Cardiac septum (tissue), 1 donor: ENCODE measurements around the gene SMARCA2. TPM values are rescaled to one million over a fixed set of nuclear protein-coding genes. Genes with fewer than 3 reads are reported as not detected.
A peak's percentile ranks its signal among the peaks of the same experiment; 100 is the strongest.

Experiments used
- DNase-seq: peaks from one replicate; pipeline ENCODE4 v3.0.0-alpha.2; 2020; ENCODE audit warnings: low spot score
- intact Hi-C: fragments of 100-400 bp; cut with DNase I; formaldehyde crosslinking; loops from one replicate; pipeline ENCODE4 v1.14.0; 2022
- long read RNA-seq: library from polyadenylated mRNA; unstranded; transcript quantifications from one replicate; pipeline ENCODE4 v2.0.0, GENCODE V29; 2021
- total RNA-seq: library from RNA; stranded (reverse); fragmentation: NEBNext Ultra II Directional; extraction: Animal tissue kit (Norgen Biotek cat#: 25700); gene quantifications from one replicate; pipeline ENCODE4 v1.2.1, GENCODE V29; 2021
- donor health status: DM: no; HTN: no; CAD: no.

Gene SMARCA2
- 105 TPM for total RNA-seq
- long read RNA-seq, full-length matches to known transcripts = 7 of 54 reads
- long read RNA-seq, partial matches to known transcripts = 34 of 54 reads
- long read RNA-seq, other reads (novel, unspliced or antisense) = 13 of 54 reads

- intact Hi-C loops = loop anchor here (5.0 to 10.0 kb wide), 2 partner anchors 42 to 830 kb away; partner anchors contain the start of gene PUM3
- DNase-seq = peak; percentile 99
Measured at GRCh38 chr9:2014696-2015580, at the start of gene SMARCA2. Gene SMARCA2, plus strand, starts transcription at chr9:2015347. Its CDS starts 13,676 bp downstream, at chr9:2029023.

- intact Hi-C loops = no loop called here
- DNase-seq = no peak
Measured at GRCh38 chr9:1966725-1967366, 48.3 kb upstream of the SMARCA2 start.

GRCh38 chr9:1969160-1969559 is 46.0 kb upstream of the SMARCA2 start:
- DNase-seq = no peak
- intact Hi-C loops = no loop called here

DNA sequence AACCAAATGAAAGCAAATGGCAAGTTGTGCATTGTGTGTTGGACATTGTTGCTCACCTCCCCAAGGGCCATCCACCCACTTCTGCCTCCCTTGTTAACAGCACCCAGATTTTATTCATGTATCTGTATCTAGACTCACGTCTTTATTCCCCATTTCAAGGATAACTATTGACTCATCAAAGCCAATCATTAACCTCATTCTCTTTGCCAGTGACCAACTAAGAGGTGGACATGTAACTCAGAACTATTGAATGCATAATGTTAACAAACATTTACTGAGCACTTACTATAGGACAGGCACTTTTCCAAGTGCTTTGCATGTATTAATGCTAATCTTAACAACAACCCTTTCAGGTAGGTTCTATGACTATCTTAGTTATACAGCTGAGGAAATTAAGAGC is 45.2 kb upstream of the SMARCA2 start:
- DNase-seq = no peak
- intact Hi-C loops = no loop called here

GRCh38 chr9:1972672-1973071 is 42.5 kb upstream of the SMARCA2 start:
- no peak for DNase-seq
- intact Hi-C loops = no loop called here

- no peak for DNase-seq
- intact Hi-C loops = no loop called here
Measured at GRCh38 chr9:1977026-1977425, 38.1 kb upstream of the SMARCA2 start.

DNA sequence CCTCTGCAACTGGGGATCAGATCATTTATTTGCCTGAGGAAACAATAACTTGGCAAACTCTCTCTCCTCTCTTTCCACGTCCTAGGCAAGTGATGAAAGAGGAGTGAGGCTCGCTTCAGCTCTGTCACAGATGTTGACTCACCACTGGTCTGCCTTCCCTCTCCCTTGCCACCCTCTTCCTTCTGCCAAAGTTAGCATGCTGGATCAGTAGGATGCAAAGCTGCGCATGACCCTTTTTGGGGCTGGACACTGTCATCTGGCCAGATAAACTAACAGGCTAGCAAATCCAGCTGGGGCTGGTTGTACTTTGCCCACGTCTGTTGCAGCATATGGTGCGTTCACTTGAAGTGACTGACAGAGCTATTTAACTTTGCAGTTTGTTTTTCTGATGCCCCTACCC is 36.2 kb upstream of the SMARCA2 start:
- no peak for DNase-seq
- intact Hi-C loops = no loop called here

DNA sequence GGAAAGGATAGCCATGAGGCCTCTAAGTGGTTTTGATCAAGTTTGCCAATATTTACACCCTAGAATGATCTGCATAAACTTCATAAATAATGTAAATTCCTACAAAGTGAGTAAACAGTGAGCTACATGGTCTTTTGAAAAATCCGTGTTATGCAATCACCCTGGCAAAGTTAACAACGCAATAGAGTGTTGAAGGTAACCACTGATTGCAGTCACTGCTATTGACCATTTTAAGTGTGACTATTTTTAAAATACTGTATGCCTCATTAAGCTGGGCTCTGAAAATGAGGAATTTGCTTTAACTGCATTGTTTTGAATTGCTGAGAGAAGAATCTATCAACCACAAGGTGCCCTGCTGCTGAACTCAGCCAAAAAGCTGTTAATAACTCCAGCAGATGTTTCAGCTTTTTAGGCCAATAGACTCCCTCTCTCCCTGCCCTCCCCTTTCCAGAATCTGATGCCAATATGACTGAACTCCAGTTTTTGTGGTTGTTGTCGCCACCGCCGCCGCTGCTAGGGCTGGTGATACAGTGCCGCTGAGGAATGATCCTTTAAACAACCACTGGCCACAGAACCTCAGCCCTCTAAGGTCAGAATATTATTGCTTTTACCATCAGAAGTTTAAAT is 35.3 kb upstream of the SMARCA2 start:
- intact Hi-C loops = no loop called here
- no peak for DNase-seq

DNA sequence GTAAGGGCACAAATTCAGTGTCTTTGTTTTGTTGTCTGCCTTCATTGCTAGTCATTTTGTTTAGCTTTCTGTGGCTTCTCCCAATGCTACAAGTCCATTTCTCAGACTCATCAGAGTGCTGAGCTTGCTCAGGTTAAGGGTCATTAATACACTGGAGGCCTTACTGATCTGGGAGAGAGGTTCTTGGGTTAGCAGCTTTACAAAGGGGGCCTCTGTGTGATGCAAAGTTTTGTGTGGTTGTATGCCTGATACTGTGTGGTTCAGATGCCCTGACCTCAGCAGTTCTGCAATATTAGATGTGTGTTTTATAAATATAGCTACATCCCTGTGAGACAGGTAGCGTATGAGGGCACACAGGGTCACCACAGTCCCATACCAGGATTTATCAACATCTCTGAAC is 34.8 kb upstream of the SMARCA2 start:
- intact Hi-C loops = no loop called here
- no peak for DNase-seq

- no peak for DNase-seq
- intact Hi-C loops = no loop called here
Measured at GRCh38 chr9:1982074-1982473, 33.1 kb upstream of the SMARCA2 start.

DNA sequence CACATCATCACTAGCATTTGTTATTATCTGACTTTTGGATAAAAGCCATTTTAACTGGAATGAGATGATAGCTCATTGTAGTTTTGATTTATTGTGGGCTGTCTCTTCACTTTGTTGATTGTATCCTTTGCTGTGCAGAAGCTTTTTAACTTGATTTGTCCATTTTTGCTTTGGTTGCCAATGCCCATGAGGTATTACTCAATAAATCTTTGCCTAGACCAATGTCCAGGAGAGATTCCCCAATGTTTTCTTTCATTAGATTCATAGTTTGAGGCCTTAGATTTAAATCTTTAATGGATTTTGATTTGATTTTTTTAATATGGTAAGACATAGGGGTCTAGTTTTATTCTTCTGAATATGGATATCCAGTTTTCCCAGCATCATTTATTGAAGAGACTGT is 28.8 kb upstream of the SMARCA2 start:
- no peak for DNase-seq
- intact Hi-C loops = no loop called here

GRCh38 chr9:1989500-1989899 is 25.6 kb upstream of the SMARCA2 start:
- DNase-seq = no peak
- intact Hi-C loops = no loop called here

GRCh38 chr9:1994180-1994579 is 21.0 kb upstream of the SMARCA2 start:
- intact Hi-C loops = no loop called here

GRCh38 chr9:1995084-1995483 is 20.1 kb upstream of the SMARCA2 start:
- no peak for DNase-seq
- intact Hi-C loops = no loop called here

More at GRCh38 chr9:1994180-1994579, 21.0 kb upstream of the SMARCA2 start:
- no peak for DNase-seq

DNA sequence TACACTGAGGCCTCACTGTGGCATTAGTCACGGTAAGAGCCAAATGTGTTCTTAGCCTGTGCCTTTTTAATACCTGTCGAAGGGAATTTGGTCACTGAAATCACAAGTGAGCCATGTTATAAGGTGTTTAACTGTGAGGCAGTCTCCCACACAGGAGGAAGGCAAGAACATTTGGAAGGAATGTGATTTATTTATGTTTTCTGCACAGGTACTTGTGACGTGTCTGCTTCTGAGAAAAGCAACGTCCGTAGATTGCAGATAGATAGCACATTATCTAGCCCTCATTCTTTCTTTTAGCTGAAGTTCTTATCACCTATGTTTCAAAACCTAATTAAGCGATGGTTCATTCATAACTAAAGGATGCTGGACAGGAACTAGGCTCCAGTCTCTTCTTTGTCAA is 19.0 kb upstream of the SMARCA2 start:
- no peak for DNase-seq
- intact Hi-C loops = no loop called here

DNA sequence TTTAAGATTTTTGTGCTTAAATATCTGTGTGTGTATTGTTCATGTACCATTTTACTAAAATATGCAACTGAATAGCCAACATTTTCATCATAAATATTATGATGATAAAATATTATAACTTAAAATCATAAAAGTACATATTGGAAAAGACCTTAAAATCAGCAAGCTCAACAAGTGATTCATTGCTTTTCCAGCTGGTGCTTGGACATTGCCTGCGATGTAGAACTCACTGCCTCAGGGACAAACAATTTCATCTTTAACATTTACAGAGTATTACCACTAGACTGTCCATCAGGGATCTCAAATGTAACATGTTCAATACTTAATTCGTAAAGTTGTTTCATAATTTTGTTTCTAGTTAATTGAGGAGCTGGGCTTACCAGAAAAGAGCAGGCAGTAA is 17.5 kb upstream of the SMARCA2 start:
- intact Hi-C loops = no loop called here

GRCh38 chr9:1998111-1998510 is 17.0 kb upstream of the SMARCA2 start:
- intact Hi-C loops = no loop called here
- no peak for DNase-seq

More for the DNA sequence above, 17.5 kb upstream of the SMARCA2 start:
- no peak for DNase-seq

DNA sequence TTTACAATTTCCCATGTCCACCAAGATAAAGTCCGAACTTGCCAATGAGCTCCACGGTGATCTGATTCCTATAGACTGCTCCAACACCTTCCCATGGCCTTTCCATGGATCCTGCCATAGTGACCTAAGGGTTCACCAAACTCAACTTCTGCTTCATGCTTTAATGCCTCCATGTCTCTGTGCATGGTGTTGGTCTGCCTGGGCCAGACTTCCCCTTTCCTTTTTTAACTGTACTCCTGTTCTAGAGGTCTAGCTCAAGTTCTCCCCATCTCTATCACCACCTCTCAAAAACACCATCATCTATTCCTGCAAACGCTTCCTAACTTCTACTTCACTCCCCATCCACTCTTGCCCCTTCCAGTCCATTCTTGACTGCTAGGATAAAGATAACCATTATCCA is 14.8 kb upstream of the SMARCA2 start:
- DNase-seq = no peak

GRCh38 chr9:2008372-2008771 is 6.8 kb upstream of the SMARCA2 start:
- intact Hi-C loops = no loop called here
- DNase-seq = no peak

More for the DNA sequence above, 14.8 kb upstream of the SMARCA2 start:
- intact Hi-C loops = no loop called here

GRCh38 chr9:2012347-2012746 is 2.8 kb upstream of the SMARCA2 start:
- intact Hi-C loops = loop anchor here (10.0 kb wide), 1 partner anchor 832 kb away; the partner anchor contains the start of gene PUM3
- DNase-seq = no peak
